GM23248 (cell line): ENCODE measurements around the gene ISYNA1.

ENCODE experiments used
- EZH2 ChIP-seq: fragments of 200-600 bp; sonication (generic); IDR thresholded peaks from 2 replicates; pipeline ENCODE4 v1.6.1; 2018; ENCODE audit warnings: antibody characterized with exemption, mild to moderate bottlenecking; ENCODE audit not compliant: insufficient read depth, poor library complexity, severe bottlenecking
- EZH2phosphoT487 ChIP-seq: fragments of 200-600 bp; sonication (generic); IDR thresholded peaks from 2 replicates; pipeline ENCODE4 v1.6.1; 2018; ENCODE audit warnings: antibody characterized with exemption, moderate library complexity, mild to moderate bottlenecking, low read depth; ENCODE audit not compliant: insufficient read depth

GRCh38 chr19:18473706-18474087 lies 35.8 kb upstream of the ISYNA1 start:
- TF ChIP-seq EZH2 = no peak
- TF ChIP-seq EZH2phosphoT487 = no peak
